Neural crest cell (in vitro differentiated cells): Measurements from ENCODE around the gene MFSD12. TPM values are rescaled to one million over a fixed set of nuclear protein-coding genes. Genes with fewer than 3 reads are reported as not detected.

Experiments used
- DNase-seq: peaks from one replicate; pipeline ENCODE4 v3.0.0; 2021; ENCODE audit warnings: low read depth, mixed read lengths, low spot score
- H3K27ac Mint-ChIP-seq: one replicate; pipeline ENCODE4 v1.8.0; 2021; ENCODE audit warnings: mild to moderate bottlenecking, mixed read lengths; ENCODE audit not compliant: unreplicated experiment
- H3K27me3 Mint-ChIP-seq: 2 replicates; pipeline ENCODE4 v1.8.0; 2021; ENCODE audit warnings: low read depth, mild to moderate bottlenecking, mixed read lengths
- H3K36me3 Mint-ChIP-seq: 2 replicates; pipeline ENCODE4 v1.8.0; 2021; ENCODE audit warnings: low read depth, mild to moderate bottlenecking, mixed read lengths
- H3K4me1 Mint-ChIP-seq: 2 replicates; pipeline ENCODE4 v1.8.0; 2021; ENCODE audit warnings: mixed read lengths
- H3K4me3 Mint-ChIP-seq: one replicate; pipeline ENCODE4 v1.8.0; 2021; ENCODE audit warnings: mild to moderate bottlenecking, mixed read lengths
- H3K9me3 Mint-ChIP-seq: 2 replicates; pipeline ENCODE4 v1.8.0; 2021; ENCODE audit warnings: mixed read lengths
- CTCF ChIP-seq: fragments of 200-600 bp; sonication (generic); conservative IDR thresholded peaks from 2 replicates; pipeline ENCODE4 v1.5.0; 2021; ENCODE audit warnings: antibody characterized with exemption, mild to moderate bottlenecking
- total RNA-seq: library from RNA; stranded (reverse); gene quantifications from 2 replicates; pipeline ENCODE4 v1.2.1, GENCODE V29; 2021

MFSD12 gene
- total RNA-seq, 1 donor from 2014 or later, result 79.1 TPM

DNA sequence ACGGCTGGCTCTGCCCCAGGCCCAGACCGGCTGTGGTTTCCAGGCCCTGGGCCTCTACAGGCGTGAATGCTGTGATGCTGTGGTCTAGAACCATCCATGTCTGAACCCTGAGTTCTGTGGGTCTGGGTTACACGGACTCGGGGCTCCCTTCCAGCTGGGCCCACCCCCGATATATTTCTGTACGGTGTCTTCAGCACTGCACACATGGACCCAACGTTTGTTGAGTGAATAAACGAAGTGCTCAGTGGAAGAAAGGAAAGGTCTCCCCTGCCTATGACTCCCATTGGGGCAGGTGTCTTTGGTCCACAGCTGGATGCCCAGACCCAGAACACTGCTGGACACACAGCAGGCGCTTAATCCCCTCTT lies 11.7 kb downstream of the MFSD12 start:
- DNase-seq, result no peak
- Mint-ChIP-seq H3K4me1 (no peaks in the 10 kb centered on the region), H3K36me3 (no peaks in the 10 kb centered on the region), H3K27ac (no peak overlapping the region), H3K27me3 (peaks cover 4% of the 10 kb centered on the region), H3K9me3 (no peaks in the 10 kb centered on the region), H3K4me3 (peak overlapping the region; percentile 77)
- no peak for TF ChIP-seq CTCF

- no peak overlapping the region for H3K27ac Mint-ChIP-seq
- no peaks in the 10 kb centered on the region for H3K4me1 Mint-ChIP-seq
- no peaks in the 10 kb centered on the region for H3K36me3 Mint-ChIP-seq
- H3K27me3 Mint-ChIP-seq, result peaks cover 4% of the 10 kb centered on the region
- DNase-seq, result peak; percentile 96
- peak overlapping the region; percentile 77 for H3K4me3 Mint-ChIP-seq
- H3K9me3 Mint-ChIP-seq, result no peaks in the 10 kb centered on the region
- peak; percentile 92 for TF ChIP-seq CTCF
Measured at GRCh38 chr19:3544742-3545668, 12.4 kb downstream of the MFSD12 start.

DNA sequence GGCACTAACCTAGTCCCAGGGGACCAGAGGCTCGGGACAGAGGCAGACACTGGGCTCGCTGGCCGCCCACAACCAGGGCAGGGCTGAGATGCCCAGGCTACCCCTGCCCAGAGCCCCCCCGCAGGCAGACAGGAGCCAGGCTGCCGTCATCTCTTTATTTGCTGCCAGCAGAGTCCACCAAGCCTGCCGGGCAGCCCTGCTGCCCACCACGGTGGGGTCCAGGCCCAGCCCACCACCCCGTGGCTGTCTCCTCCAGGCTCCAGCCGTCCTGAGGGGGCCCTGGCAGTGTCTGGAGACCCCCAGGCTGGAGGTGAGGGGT lies 13.4 kb downstream of the MFSD12 start:
- TF ChIP-seq CTCF, result no peak
- Mint-ChIP-seq H3K36me3 (no peaks in the 10 kb centered on the region), H3K4me1 (no peaks in the 10 kb centered on the region), H3K27me3 (peaks cover 4% of the 10 kb centered on the region), H3K4me3 (no peak overlapping the region), H3K27ac (no peak overlapping the region), H3K9me3 (no peaks in the 10 kb centered on the region)
- DNase-seq, result no peak

DNA sequence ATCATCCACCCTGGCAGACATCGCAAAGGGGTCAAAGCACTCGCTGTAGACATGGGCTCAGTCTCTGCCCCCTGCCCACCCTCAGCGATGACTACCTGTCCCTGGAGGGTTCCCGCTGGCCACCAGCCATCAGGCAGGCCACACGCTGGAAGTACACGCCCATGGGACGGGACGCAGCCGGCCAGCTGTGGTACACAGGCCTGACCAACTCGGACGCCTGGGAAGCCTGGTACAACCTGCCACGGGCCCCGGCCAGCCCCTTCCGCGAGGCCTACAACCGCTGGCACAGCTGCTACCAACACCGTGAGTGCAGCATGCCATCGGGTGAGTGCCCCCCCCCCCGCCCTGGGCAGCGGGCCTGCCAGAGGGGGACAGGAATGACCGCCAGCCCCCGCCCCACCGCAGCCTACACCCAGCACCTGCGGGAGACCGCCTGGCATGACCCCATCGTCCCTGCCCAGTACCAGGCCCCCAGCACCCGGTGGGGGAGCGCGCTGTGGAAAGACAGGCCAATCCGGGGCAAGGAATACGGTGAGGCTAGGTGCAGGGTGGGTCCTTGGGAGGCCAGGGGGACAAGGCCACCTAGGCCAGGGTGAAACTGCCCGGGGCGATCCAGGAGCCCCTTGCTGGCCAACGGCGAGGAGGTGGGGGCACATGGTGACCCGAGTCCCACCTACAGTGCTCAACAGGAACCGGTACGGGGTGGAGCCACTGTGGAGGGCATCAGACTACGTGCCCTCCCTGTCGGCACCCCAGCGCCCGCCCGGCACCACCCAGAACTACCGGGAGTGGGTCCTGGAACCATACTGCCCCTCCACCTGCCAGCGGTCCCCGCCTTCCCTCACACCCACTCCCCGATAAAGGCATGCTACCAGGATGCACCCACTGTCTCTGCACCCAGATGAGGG lies 14.0 kb downstream of the MFSD12 start:
- H3K27ac Mint-ChIP-seq, result no peak overlapping the region
- DNase-seq, result no peak
- H3K9me3 Mint-ChIP-seq, result no peaks in the 10 kb centered on the region
- H3K4me1 Mint-ChIP-seq, result no peaks in the 10 kb centered on the region
- no peaks in the 10 kb centered on the region for H3K36me3 Mint-ChIP-seq
- H3K27me3 Mint-ChIP-seq, result peaks cover 4% of the 10 kb centered on the region
- no peak for TF ChIP-seq CTCF
- no peak overlapping the region for H3K4me3 Mint-ChIP-seq

DNA sequence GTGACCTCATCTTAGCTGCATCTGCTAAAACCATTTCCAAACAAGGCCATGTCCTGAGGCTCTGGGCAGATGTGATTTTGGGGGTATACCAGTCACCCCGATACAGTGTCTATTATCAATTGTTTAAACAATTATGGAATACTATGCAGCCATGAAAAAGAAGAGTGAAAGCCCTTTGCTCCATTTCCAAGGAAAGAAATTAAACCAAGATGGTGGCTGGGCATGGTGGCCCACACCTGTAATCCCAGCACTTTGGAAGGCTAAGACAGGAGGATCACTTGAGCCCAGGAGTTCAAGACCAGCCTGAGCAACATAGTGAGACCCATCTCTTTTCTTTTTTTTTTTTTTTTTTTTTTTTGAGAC lies 17.6 kb downstream of the MFSD12 start:
- Mint-ChIP-seq H3K27me3 (no peaks in the 10 kb centered on the region), H3K9me3 (no peaks in the 10 kb centered on the region), H3K27ac (peak overlapping the region; percentile 78), H3K36me3 (no peaks in the 10 kb centered on the region), H3K4me3 (no peak overlapping the region), H3K4me1 (no peaks in the 10 kb centered on the region)
- no peak for TF ChIP-seq CTCF
- DNase-seq, result no peak
